B cell (primary cell): ENCODE measurements around the gene JARID2. TPM values are rescaled to one million over a fixed set of nuclear protein-coding genes. Genes with fewer than 3 reads are reported as not detected.

ENCODE experiments used
- ATAC-seq: fragments of 200-7000 bp; cut with Tn5 transposase; one replicate; pipeline ENCODE4 v1.10.0; 2021; ENCODE audit warnings: low read depth, mild to moderate bottlenecking, moderate number of reproducible peaks, moderate library complexity
- CTCF ChIA-PET: fragments of 350-600 bp; sonication (Branson Sonifier 250); formaldehyde crosslinking; loops from one replicate; lab custom pipeline; 2021; ENCODE audit warnings: antibody characterized with exemption, inconsistent platforms; lab: Charles Lee
- POLR2A ChIA-PET: fragments of 350-600 bp; sonication (Branson Sonifier 250); formaldehyde crosslinking; loops from one replicate; lab custom pipeline; 2021; ENCODE audit warnings: antibody characterized with exemption; lab: Charles Lee
- DNase-seq: peaks from one replicate; pipeline ENCODE4 v3.0.0; 2013
- H2AFZ ChIP-seq: 2 replicates; pipeline ENCODE4 v1.6.1; 2012; ENCODE audit warnings: mild to moderate bottlenecking, low read depth, low read length; ENCODE audit not compliant: insufficient read depth, poor library complexity, severe bottlenecking
- H3K27ac ChIP-seq, 2 donors: 1 replicate in 1 of 2; 2 replicates in 1 of 2; pipeline ENCODE4 v1.5.1; 2012 to 2013; ENCODE audit warnings: low read length in 2 of 2, mild to moderate bottlenecking in 2 of 2, moderate library complexity in 1 of 2
- H3K27me3 ChIP-seq, 4 experiments: fragments of 200-600 bp in 1 of 4; sonication (generic) in 1 of 4; replicated peaks in 1 of 4; 1 replicate in 2 of 4; 2 replicates in 2 of 4; pipeline versions ENCODE4 v1.6.1 to v1.7.0; 2013 to 2016; ENCODE audit warnings: low read length in 3 of 4, mild to moderate bottlenecking in 2 of 4, mixed read lengths in 1 of 4, moderate library complexity in 1 of 4; ENCODE audit not compliant: insufficient read depth in 4 of 4, control insufficient read depth in 3 of 4; ENCODE audit errors: control extremely low read depth in 1 of 4
- H3K36me3 ChIP-seq, 2 experiments: replicated peaks in 1 of 2; 1 replicate in 1 of 2; 2 replicates in 1 of 2; pipeline versions ENCODE4 v1.6.1 to v1.7.1; 2013; ENCODE audit warnings: low read length in 1 of 2; ENCODE audit not compliant: insufficient read depth in 2 of 2, control insufficient read depth in 1 of 2; ENCODE audit errors: control extremely low read depth in 1 of 2, extremely low read depth in 1 of 2
- H3K4me1 ChIP-seq, 2 donors: fragments of 200-600 bp in 1 of 2; sonication (generic) in 1 of 2; 1 replicate in 1 of 2; 2 replicates in 1 of 2; pipeline versions ENCODE4 v1.5.1 to v1.6.1; 2013 to 2017; ENCODE audit warnings: low read length in 2 of 2; ENCODE audit not compliant: control insufficient read depth in 2 of 2, insufficient read depth in 2 of 2
- H3K4me2 ChIP-seq: replicated peaks from 2 replicates; pipeline ENCODE3; 2012; ENCODE audit warnings: mild to moderate bottlenecking, low read depth, low read length; ENCODE audit not compliant: poor library complexity, severe bottlenecking
- H3K4me3 ChIP-seq, 5 experiments: fragments of 200-600 bp in 1 of 5; sonication (generic) in 1 of 5; 1 replicate in 3 of 5; 2 replicates in 2 of 5; pipeline versions ENCODE4 v1.5.1 to v1.7.0; 2011 to 2016; ENCODE audit warnings: low read length in 4 of 5, mild to moderate bottlenecking in 4 of 5, low read depth in 2 of 5, control low read depth in 1 of 5, moderate library complexity in 1 of 5; ENCODE audit not compliant: insufficient read depth in 1 of 5; ENCODE audit errors: control extremely low read depth in 1 of 5, extremely low read depth in 1 of 5
- H3K79me2 ChIP-seq: fragments of 200-600 bp; sonication (generic); one replicate; pipeline ENCODE4 v1.6.0; 2016; ENCODE audit warnings: low read length; ENCODE audit not compliant: control insufficient read depth, insufficient read depth
- H3K9ac ChIP-seq: fragments of 200-600 bp; sonication (generic); 2 replicates; pipeline ENCODE4 v1.6.1; 2017; ENCODE audit warnings: mild to moderate bottlenecking, low read length, moderate library complexity
- H3K9me3 ChIP-seq, 3 donors: one replicate each; pipeline versions ENCODE4 v1.6.1 to v1.7.1; 2013; ENCODE audit warnings: low read length in 2 of 3; ENCODE audit not compliant: control insufficient read depth in 2 of 3, insufficient read depth in 1 of 3; ENCODE audit errors: control extremely low read depth in 1 of 3
- H4K20me1 ChIP-seq: 2 replicates; pipeline ENCODE4 v1.6.0; 2012; ENCODE audit warnings: mild to moderate bottlenecking, low read length; ENCODE audit not compliant: insufficient read depth, control insufficient read depth, poor library complexity, severe bottlenecking
- H3K27ac Mint-ChIP-seq: one replicate; pipeline ENCODE4 v1.8.0; 2021; ENCODE audit warnings: mixed read lengths
- H3K27me3 Mint-ChIP-seq: one replicate; pipeline ENCODE4 v1.8.0; 2021; ENCODE audit warnings: mixed read lengths
- H3K4me1 Mint-ChIP-seq: one replicate; pipeline ENCODE4 v1.8.0; 2021; ENCODE audit warnings: mixed read lengths
- H3K4me3 Mint-ChIP-seq: one replicate; pipeline ENCODE4 v1.8.0; 2021; ENCODE audit warnings: mixed read lengths
- H3K9me3 Mint-ChIP-seq: one replicate; pipeline ENCODE4 v1.8.0; 2022; ENCODE audit warnings: mixed read lengths; ENCODE audit not compliant: insufficient read depth
- EZH2 ChIP-seq: IDR thresholded peaks from 2 replicates; pipeline ENCODE4 v1.6.1; 2012; ENCODE audit warnings: borderline replicate concordance, low read depth, mild to moderate bottlenecking, moderate library complexity, low read length; ENCODE audit not compliant: insufficient read depth, poor library complexity, severe bottlenecking
- WGBS: methylation state at CpG from one replicate; pipeline ENCODE4 v1.1.5; 2013; ENCODE audit warnings: missing lambda C conversion rate; ENCODE audit not compliant: insufficient coverage; 5-methylcytosine and 5-hydroxymethylcytosine counted together
- intact Hi-C: fragments of 100-400 bp; cut with micrococcal nuclease; formaldehyde crosslinking; loops from one replicate; pipeline ENCODE4 v1.10.0; 2022
- polyA plus RNA-seq: library from polyadenylated mRNA; depleted of rRNA; stranded (reverse); fragments of >200 nt; gene quantifications from 2 replicates; pipeline ENCODE4 v1.2.3, GENCODE V29; 2012
- total RNA-seq, 2 donors: library from RNA; stranded (reverse); fragments of 120-200 nt in 1 of 2; gene quantifications; 1 replicate in 1 of 2; 2 replicates in 1 of 2; pipeline versions ENCODE4 v1.2.3 to v1.2.4, GENCODE V29; 2013 to 2022
- TF ChIP-seq, protein P1 (sequence below): fragments of 200-600 bp; IDR thresholded peaks from one replicate; pipeline ENCODE4 v1.8.0; 2022; ENCODE audit warnings: antibody characterized with exemption, mild to moderate bottlenecking

Gene JARID2
- total and polyA plus RNA-seq, 2 donors (not counting 1 experiment from before 2014, with no cell fraction given) = 11.0 to 58.1 TPM

DNA sequence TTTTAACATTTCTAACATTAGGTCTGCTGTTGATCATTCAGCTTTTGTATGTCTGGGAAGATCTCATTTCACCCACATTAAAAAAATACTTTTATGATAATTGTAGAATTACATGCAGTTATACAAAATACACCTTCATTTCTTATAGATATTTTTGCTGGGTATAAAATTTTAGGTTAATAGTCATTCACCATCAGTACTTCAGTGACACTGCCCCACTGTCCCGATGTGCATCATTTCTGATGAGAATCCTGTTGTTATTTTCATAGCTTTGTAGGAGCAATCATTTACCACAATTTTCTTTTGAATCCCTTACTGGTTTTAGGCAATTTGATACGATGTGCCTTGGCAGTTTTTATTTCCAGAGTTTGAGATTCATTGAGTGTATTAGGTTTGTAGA is 173.6 kb downstream of the JARID2 start:
- ChIA-PET CTCF (interaction anchor here (0.6 kb wide), 1 partner anchor 166 kb away, joined by 3 read pairs; no protein-coding TSS in a partner anchor), POLR2A (no interaction called here)
- H3K79me2 ChIP-seq = peaks cover 68% of the 10 kb centered on the region
- H3K9me3 ChIP-seq = peaks cover 10 to 22% (median 22%) of the 10 kb centered on the region in 3 donors
- no peak overlapping the region for H3K4me2 ChIP-seq
- no peak overlapping the region for H2AFZ ChIP-seq
- peaks cover 3 to 6% of the 10 kb centered on the region in 2 experiments for H3K36me3 ChIP-seq
- no peak overlapping the region for H3K27ac Mint-ChIP-seq
- H3K27me3 ChIP-seq = no peaks in the 10 kb centered on the region
- intact Hi-C loops = no loop called here
- peaks cover 39% of the 10 kb centered on the region for H3K4me1 Mint-ChIP-seq
- peak overlapping the region in 1 of 2 donors; percentile 91 for H3K27ac ChIP-seq
- no peak for DNase-seq
- TF ChIP-seq, protein P1, sequence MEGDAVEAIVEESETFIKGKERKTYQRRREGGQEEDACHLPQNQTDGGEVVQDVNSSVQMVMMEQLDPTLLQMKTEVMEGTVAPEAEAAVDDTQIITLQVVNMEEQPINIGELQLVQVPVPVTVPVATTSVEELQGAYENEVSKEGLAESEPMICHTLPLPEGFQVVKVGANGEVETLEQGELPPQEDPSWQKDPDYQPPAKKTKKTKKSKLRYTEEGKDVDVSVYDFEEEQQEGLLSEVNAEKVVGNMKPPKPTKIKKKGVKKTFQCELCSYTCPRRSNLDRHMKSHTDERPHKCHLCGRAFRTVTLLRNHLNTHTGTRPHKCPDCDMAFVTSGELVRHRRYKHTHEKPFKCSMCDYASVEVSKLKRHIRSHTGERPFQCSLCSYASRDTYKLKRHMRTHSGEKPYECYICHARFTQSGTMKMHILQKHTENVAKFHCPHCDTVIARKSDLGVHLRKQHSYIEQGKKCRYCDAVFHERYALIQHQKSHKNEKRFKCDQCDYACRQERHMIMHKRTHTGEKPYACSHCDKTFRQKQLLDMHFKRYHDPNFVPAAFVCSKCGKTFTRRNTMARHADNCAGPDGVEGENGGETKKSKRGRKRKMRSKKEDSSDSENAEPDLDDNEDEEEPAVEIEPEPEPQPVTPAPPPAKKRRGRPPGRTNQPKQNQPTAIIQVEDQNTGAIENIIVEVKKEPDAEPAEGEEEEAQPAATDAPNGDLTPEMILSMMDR = no peak
- TF ChIP-seq EZH2 = no peak
- H4K20me1 ChIP-seq = peaks cover 19% of the 10 kb centered on the region
- ATAC-seq = no peak
- peaks cover 10% of the 10 kb centered on the region for H3K9me3 Mint-ChIP-seq
- H3K9ac ChIP-seq = no peak overlapping the region
- no peak overlapping the region for H3K4me3 ChIP-seq
- H3K27me3 Mint-ChIP-seq = no peaks in the 10 kb centered on the region
- peaks cover 34 to 35% of the 10 kb centered on the region in 2 donors for H3K4me1 ChIP-seq
- H3K4me3 Mint-ChIP-seq = no peak overlapping the region
- WGBS = no CpG with 5 or more reads among the region's 2 CpGs

DNA sequence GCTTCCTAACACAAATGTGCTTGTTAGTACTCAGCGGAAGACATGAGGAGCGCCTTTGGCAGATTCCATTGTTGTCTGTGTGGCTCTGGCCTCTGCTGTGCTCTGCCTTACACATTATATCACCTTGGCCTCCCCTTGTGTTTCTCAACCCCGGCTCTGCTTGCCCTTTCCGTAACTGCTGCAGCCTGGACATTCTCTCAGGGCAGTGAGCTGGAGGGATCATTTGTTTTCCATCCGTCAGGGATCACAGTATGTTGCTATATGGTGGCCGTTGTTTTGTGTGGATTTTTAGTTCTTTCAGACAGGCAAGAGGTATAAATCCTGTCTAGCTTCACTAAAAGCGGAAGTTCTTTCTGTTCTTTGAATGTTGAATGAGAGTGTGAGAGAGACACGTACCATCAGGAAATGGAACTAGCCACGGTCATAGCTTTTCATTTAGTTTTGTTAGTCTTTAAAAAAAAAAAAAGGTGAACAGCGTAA is 175.1 kb downstream of the JARID2 start:
- ATAC-seq (peak; percentile 86), DNase-seq (peak; percentile 77)
- Mint-ChIP-seq H3K4me3 (peak overlapping the region; percentile 77), H3K4me1 (peaks cover 45% of the 10 kb centered on the region), H3K9me3 (peaks cover 10% of the 10 kb centered on the region), H3K27me3 (no peaks in the 10 kb centered on the region), H3K27ac (peak overlapping the region; percentile 93)
- peak overlapping the region; percentile 26 for H3K9ac ChIP-seq
- no peak for TF ChIP-seq EZH2
- TF ChIP-seq, protein P1 = no peak
- ChIA-PET CTCF (interaction anchor here (0.5 to 1.7 kb wide), 9 partner anchors 10 to 1626 kb away, joined by 3 to 6 read pairs (median 3); no protein-coding TSS in a partner anchor), POLR2A (interaction anchor here (0.7 to 1.0 kb wide), 3 partner anchors 12 to 135 kb away, joined by 3 to 7 read pairs (median 4); no protein-coding TSS in a partner anchor)
- WGBS = 46% methylated on average over 5 of the region's 10 CpGs
- H3K27ac ChIP-seq = peak overlapping the region; percentile 66 to 91
- H3K27me3 ChIP-seq = no peaks in the 10 kb centered on the region
- intact Hi-C loops = no loop called here
- peaks cover 34 to 35% of the 10 kb centered on the region in 2 donors for H3K4me1 ChIP-seq
- H2AFZ ChIP-seq = peak overlapping the region; percentile 41
- peaks cover 3 to 5% of the 10 kb centered on the region in 2 experiments for H3K36me3 ChIP-seq
- H4K20me1 ChIP-seq = peaks cover 28% of the 10 kb centered on the region
- peak overlapping the region; percentile 55 for H3K4me2 ChIP-seq
- H3K79me2 ChIP-seq = peaks cover 79% of the 10 kb centered on the region
- peaks cover 10 to 22% (median 21%) of the 10 kb centered on the region in 3 donors for H3K9me3 ChIP-seq
- peak overlapping the region in 1 of 5 experiments; percentile 5 for H3K4me3 ChIP-seq
